Hepatocyte (in vitro differentiated cells): ENCODE results near the gene ZNF653.

Source experiments
- CTCF ChIP-seq: fragments of 200-600 bp; sonication (generic); IDR thresholded peaks from 2 replicates; pipeline ENCODE4 v1.5.1; 2016; ENCODE audit warnings: antibody characterized with exemption, mild to moderate bottlenecking; ENCODE audit not compliant: poor library complexity
- EZH2 ChIP-seq: fragments of 200-600 bp; sonication (generic); IDR thresholded peaks from 2 replicates; pipeline ENCODE4 v1.6.1; 2016; ENCODE audit warnings: antibody characterized with exemption, mild to moderate bottlenecking, borderline replicate concordance

- TF ChIP-seq CTCF = no peak
- TF ChIP-seq EZH2 = no peak
Measured at GRCh38 chr19:11519138-11519537, 13.5 kb upstream of the ZNF653 start.
